Motor neuron (in vitro differentiated cells): ENCODE results near the gene PTRH1. TPM values are rescaled to one million over a fixed set of nuclear protein-coding genes. Genes with fewer than 3 reads are reported as not detected.

Experiments
- ATAC-seq, 8 experiments: fragments of 200-7000 bp; cut with Tn5 transposase; replicated peaks in 6 of 8; 2 replicates each; pipeline ENCODE4 v1.8.0; 2021; ENCODE audit warnings: mild to moderate bottlenecking in 8 of 8, moderate library complexity in 8 of 8
- H3K27ac ChIP-seq, 2 donors: fragments of 250-450 bp; sonication (Bioruptor Pico); 2 replicates each; pipeline ENCODE4 v1.9.0; 2021; ENCODE audit warnings: antibody characterized with exemption in 2 of 2, mild to moderate bottlenecking in 2 of 2, moderate library complexity in 1 of 2
- H3K4me1 ChIP-seq, 2 donors: fragments of 250-450 bp; sonication (Bioruptor Pico); replicated peaks in 1 of 2; 2 replicates each; pipeline ENCODE4 v1.6.1; 2021; ENCODE audit warnings: antibody characterized with exemption in 2 of 2, mild to moderate bottlenecking in 2 of 2, moderate library complexity in 1 of 2
- H3K4me3 ChIP-seq, 5 donors: fragments of 250-450 bp; sonication (Bioruptor Pico); 2 replicates each; pipeline ENCODE4 v1.9.0; 2021; ENCODE audit warnings: antibody characterized with exemption in 5 of 5, mild to moderate bottlenecking in 5 of 5, moderate library complexity in 4 of 5
- WGBS, 10 experiments: fragments of 450-650 bp; shearing (Covaris generic); methylation state at CpG; one replicate each; pipeline ENCODE4 v1.0.0; 2022; 5-methylcytosine and 5-hydroxymethylcytosine counted together
- in situ Hi-C, 9 experiments: fragments of 400-800 bp; cut with MboI; loops; one replicate each; pipeline ENCODE4 v1.15.0; 2021; ENCODE audit warnings: low sequenced_read_pairs in 9 of 9, low pct_unique_long_range_greater_than_20kb in 2 of 9; ENCODE audit not compliant: unreplicated experiment in 9 of 9
- total RNA-seq, 8 experiments: library from RNA; unstranded; fragments of 300-600 nt; gene quantifications; 2 replicates each; pipeline versions ENCODE4 v1.2.3 to v1.2.4, GENCODE V29; 2022

PTRH1 gene
- total RNA-seq, 8 experiments from 2014 or later, result 6.1 to 48.9 (median 11.5) TPM

- Histone ChIP-seq H3K4me3 (no peak overlapping the region), H3K27ac (no peak overlapping the region), H3K4me1 (no peaks in the 10 kb centered on the region)
- ATAC-seq, result no peak
- no CpG with 5 or more reads among the region's 23 CpGs for WGBS, 10 experiments
- in situ Hi-C loops, result no loop called here
These were observed 8.5 kb upstream of the PTRH1 start for GRCh38 chr9:127724012-127724411.

- H3K4me3 ChIP-seq, result no peak overlapping the region
- peak in 1 of 8 experiments; percentile 13 for ATAC-seq
- H3K27ac ChIP-seq, result no peak overlapping the region
- no peaks in the 10 kb centered on the region for H3K4me1 ChIP-seq
- in situ Hi-C loops, result no loop called here
- WGBS, 10 experiments, result 17 to 95% (median 88%) methylated on average over 2 to 3 of the region's 5 CpGs; no CpG with 5 or more reads in 5 of the 10 experiments
These were observed 8.0 kb upstream of the PTRH1 start for GRCh38 chr9:127723444-127723843.

GRCh38 chr9:127723013-127723412 is 7.5 kb upstream of the PTRH1 start:
- Histone ChIP-seq H3K4me3 (no peak overlapping the region), H3K27ac (no peak overlapping the region), H3K4me1 (no peaks in the 10 kb centered on the region)
- ATAC-seq, result no peak
- in situ Hi-C loops, result no loop called here
- WGBS, 10 experiments, result 87 to 96% (median 95%) methylated on average over 2 to 4 of the region's 13 CpGs; no CpG with 5 or more reads in 6 of the 10 experiments

GRCh38 chr9:127722055-127722745 is 6.7 kb upstream of the PTRH1 start:
- no peaks in the 10 kb centered on the region for H3K4me1 ChIP-seq
- H3K27ac ChIP-seq, result no peak overlapping the region
- in situ Hi-C loops, result no loop called here
- no peak for ATAC-seq
- H3K4me3 ChIP-seq, result no peak overlapping the region
- 17 to 100% (median 80%) methylated on average over 1 to 3 of the region's 12 CpGs; no CpG with 5 or more reads in 3 of the 10 experiments for WGBS, 10 experiments

- ATAC-seq, result peak; percentile 13 to 65 (median 28)
- no peak overlapping the region for H3K27ac ChIP-seq
- WGBS, 10 experiments, result 50 to 83% (median 77%) methylated on average over 1 to 3 of the region's 11 CpGs; no CpG with 5 or more reads in 6 of the 10 experiments
- H3K4me1 ChIP-seq, result peaks cover 0 to 1% of the 10 kb centered on the region in 2 donors
- in situ Hi-C loops, result no loop called here
- H3K4me3 ChIP-seq, result no peak overlapping the region
These were observed 5.9 kb upstream of the PTRH1 start for GRCh38 chr9:127721391-127721821.

DNA sequence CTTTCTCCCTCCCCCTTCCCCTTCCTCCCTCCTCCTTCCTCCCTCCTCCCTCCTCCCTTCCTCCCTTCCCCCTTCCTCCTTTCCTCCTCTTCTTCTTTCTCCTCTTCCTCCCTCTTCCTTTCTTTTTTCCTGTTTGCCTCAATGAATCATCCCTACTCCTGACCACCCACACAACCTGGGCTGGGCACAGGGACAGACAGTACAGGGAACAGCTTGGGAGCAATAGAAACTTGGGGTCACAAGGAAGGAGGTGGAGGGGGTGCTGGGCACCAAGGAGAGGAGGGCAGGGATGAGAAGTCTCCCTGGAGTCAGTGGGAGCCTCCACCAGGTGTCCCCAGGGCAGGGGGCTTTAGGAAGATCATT is 5.4 kb upstream of the PTRH1 start:
- in situ Hi-C loops, result no loop called here
- H3K27ac ChIP-seq, result no peak overlapping the region

DNA sequence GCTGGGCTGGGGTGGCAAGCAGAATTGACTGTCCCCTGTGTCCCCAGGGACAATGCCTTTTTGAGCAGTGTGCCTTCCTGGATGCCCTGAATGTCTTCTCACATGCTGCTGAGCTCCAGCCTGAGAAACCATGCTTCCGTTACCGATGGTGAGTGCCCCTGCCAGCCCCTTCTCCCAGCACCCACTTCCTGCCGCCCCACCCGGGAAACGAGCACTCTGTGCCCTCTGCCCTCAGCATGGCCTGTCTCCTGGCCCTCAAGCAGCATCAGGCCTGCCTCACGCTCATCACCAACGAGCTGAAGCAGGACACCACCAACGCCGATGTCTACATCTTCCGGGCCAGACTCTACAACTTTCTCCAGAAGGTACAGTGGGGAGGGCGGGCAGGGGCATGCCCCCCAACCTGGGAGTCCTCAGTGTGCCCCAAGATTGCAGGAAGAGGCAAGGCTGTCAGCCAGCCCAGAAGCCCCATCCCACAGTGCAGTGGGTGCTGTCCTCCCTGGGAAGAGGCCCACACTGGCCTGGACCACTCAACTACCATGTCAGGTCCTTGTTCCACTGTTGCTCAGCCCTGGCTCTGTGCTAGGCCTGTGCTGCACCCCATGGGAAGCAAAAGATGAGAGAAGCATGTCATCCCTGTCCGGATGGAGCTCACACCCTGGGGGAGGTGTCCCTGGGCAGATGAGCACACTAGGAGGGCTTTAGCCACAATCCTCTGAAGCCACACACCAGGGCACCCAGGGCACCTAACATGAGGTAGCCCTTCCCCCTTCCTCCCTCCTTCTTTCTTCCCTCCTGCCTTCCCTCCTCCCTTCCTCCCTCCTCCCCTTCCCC is 4.8 kb upstream of the PTRH1 start:
- no peak overlapping the region for H3K4me3 ChIP-seq
- H3K27ac ChIP-seq, result no peak overlapping the region
- no peak for ATAC-seq
- in situ Hi-C loops, result no loop called here
- whole genome bisulfite sequencing, 10 experiments, result 81 to 100% (median 87%) methylated on average over 1 to 6 of the region's 12 CpGs; no CpG with 5 or more reads in 7 of the 10 experiments
- peaks cover 5 to 6% of the 10 kb centered on the region in 2 donors for H3K4me1 ChIP-seq

More for the DNA sequence above, 5.4 kb upstream of the PTRH1 start:
- no peak for ATAC-seq
- H3K4me3 ChIP-seq, result no peak overlapping the region
- H3K4me1 ChIP-seq, result peaks cover 5 to 6% of the 10 kb centered on the region in 2 donors

- in situ Hi-C loops, result loop anchor here in 1 of 9 experiments (10.0 kb wide), 1 partner anchor 123 kb away; no protein-coding TSS in a partner anchor
- no peak overlapping the region for H3K27ac ChIP-seq
- WGBS, 10 experiments, result 0 to 100% (median 78%) methylated on average over 1 to 5 of the region's 5 CpGs; no CpG with 5 or more reads in 2 of the 10 experiments
- no peak overlapping the region for H3K4me3 ChIP-seq
- ATAC-seq, result no peak
- peaks cover 6 to 9% of the 10 kb centered on the region in 2 donors for H3K4me1 ChIP-seq
These were observed 2.3 kb upstream of the PTRH1 start for GRCh38 chr9:127717766-127718165.

DNA sequence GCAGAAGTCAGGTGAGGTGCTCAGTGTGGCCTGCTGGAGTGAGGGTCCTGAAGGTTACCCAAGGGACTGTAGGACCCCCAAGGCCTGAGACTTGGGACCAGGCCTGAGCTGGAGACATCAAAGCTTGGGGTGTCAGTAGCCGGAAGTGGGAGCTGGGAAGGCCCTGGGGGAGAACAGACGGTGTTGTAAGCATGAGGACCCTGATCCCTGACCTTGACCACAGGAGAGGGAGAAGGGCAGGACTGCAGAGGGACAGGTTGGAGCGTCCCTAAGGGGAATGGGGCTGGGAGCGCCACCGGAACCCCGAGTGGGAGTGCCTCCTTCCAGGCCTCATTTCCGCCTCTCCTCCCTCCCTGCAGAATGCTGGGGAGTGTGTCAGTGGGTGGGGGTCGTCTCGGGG is 949 bp upstream of the PTRH1 start:
- Histone ChIP-seq H3K4me3 (peak overlapping the region in 3 of 5 donors; percentile 53 to 68 (median 58)), H3K27ac (no peak overlapping the region), H3K4me1 (peaks cover 11 to 17% of the 10 kb centered on the region in 2 donors)
- 40 to 100% methylated on average over 1 of the region's 9 CpGs; no CpG with 5 or more reads in 8 of the 10 experiments for WGBS, 10 experiments
- no peak for ATAC-seq
- in situ Hi-C loops, result loop anchor here in 1 of 9 experiments (10.0 kb wide), 1 partner anchor 122 kb away; no protein-coding TSS in a partner anchor

GRCh38 chr9:127714951-127715469 is 453 bp downstream of the PTRH1 start:
- H3K4me1 ChIP-seq, result peaks cover 20 to 23% of the 10 kb centered on the region in 2 donors
- H3K27ac ChIP-seq, result no peak overlapping the region
- ATAC-seq, result peak in 7 of 8 experiments; percentile 0 to 23 (median 3)
- H3K4me3 ChIP-seq, result peak overlapping the region; percentile 53 to 86 (median 68)
- 0 to 1% (median 0%) methylated on average over 5 to 26 of the region's 44 CpGs; no CpG with 5 or more reads in 6 of the 10 experiments for WGBS, 10 experiments
- in situ Hi-C loops, result loop anchor here in 1 of 9 experiments (10.0 kb wide), 1 partner anchor 120 kb away; no protein-coding TSS in a partner anchor

DNA sequence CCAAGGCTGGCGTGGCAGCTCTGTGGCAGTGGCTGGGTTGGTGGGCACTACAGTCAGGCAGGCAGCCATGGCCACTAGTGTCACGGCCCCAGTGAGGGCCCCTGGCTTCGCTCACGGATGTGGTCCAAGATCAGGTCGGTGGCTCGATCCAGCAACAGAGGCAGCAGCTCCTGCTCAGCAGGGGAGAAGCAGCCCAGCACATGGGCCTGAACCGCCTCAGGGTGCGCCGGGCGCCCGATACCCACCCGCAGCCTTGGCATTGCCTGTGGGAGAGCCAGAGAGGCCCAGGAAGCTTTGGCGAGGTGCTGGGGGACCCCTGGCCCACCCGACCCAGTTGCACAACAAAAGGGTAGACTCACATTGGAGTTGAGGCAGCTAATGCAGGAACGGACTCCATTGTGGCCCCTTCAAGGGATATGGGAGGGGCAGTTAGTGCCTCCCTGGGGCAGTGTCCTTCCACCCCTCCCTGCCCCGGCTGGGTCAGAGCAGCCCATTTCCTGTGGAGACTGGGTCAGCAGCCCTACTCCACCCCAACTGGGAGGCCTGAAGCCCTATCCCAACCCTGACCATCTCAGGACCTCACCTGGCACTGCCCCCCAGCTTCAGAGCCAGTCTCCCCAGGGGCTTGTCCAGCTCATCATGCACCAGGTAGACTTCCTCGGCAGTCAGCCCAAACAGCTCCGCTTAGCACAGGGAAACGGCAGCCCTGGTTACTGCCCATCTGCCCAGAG is 1.3 kb downstream of the PTRH1 start:
- Histone ChIP-seq H3K4me3 (peak overlapping the region; percentile 53 to 86 (median 68)), H3K27ac (no peak overlapping the region), H3K4me1 (peaks cover 20 to 23% of the 10 kb centered on the region in 2 donors)
- ATAC-seq, result peak in 1 of 8 experiments; percentile 3
- in situ Hi-C loops, result loop anchor here in 1 of 9 experiments (10.0 kb wide), 1 partner anchor 119 kb away; no protein-coding TSS in a partner anchor
- WGBS, 10 experiments, result 50 to 100% methylated on average over 2 of the region's 19 CpGs; no CpG with 5 or more reads in 8 of the 10 experiments

- Histone ChIP-seq H3K27ac (no peak overlapping the region), H3K4me3 (no peak overlapping the region), H3K4me1 (peaks cover 20 to 23% of the 10 kb centered on the region in 2 donors)
- WGBS, 10 experiments, result no CpG with 5 or more reads among the region's 10 CpGs
- no peak for ATAC-seq
- in situ Hi-C loops, result loop anchor here in 1 of 9 experiments (10.0 kb wide), 1 partner anchor 118 kb away; no protein-coding TSS in a partner anchor
These were observed 2.6 kb downstream of the PTRH1 start for GRCh38 chr9:127712867-127713266.
